ENCODE data around the gene KCNK2.
"Not testable (repeated sequence)": the region's sequence is repeated elsewhere in the genome, so short reads cannot be mapped to it uniquely, and the experiment has no call there.

Gene KCNK2

DNA sequence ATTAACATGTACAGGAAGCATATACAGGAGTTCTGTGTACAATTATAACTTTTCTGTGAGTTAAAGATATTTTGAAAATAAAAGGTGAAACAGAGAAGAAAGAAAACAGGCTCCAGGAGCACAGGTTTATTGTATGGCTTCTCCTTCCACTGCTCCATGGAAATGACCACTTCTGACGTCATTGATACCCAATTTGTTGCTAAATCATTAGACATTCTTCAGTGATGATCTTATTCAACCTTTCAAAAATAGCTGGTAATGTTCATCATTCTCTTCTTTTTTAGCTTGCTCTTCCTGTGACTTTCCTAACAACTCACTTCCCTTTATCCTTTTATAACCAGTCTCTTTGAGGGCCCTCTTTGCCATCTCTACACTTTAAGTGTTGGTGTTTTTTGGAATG is 77.8 kb downstream of the KCNK2 start:
- no peak for DNase-seq

DNA sequence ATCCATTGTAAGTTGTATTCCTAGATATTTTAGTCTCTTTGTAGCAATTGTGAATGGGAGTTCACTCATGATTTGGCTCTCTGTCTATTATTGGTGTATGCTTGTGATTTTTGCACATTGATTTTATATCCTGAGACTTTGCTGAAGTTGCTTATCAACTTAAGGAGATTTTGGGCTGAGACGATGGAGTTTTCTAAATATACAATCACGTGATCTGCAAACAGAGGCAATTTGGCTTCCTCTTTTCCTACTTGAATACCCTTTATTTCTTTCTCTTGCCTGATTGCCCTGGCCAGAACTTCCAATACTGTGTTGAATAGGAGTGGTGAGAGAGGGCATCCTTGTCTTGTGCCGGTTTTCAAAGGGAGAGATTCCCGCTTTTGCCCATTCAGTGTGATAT is 80.6 kb downstream of the KCNK2 start:
- not testable (repeated sequence) for DNase-seq

DNA sequence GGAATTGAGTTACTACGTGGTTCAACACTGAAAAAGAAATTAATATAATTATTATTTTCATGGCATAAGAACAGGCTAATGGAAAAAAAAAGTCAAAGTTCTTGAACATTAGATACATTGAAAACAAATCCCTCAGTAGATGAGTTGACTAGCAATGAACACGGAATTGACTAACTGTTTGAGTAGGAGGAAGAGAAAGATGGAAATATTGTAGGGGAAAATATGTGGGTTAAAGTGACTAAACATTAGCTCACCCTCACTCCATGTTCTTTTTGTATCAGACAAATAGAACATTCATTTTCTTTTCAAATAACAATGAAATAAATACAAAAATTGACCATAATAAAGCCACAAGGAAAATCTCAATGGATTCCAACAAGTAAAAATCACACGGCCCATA is 84.3 kb downstream of the KCNK2 start:
- no peak for DNase-seq

DNA sequence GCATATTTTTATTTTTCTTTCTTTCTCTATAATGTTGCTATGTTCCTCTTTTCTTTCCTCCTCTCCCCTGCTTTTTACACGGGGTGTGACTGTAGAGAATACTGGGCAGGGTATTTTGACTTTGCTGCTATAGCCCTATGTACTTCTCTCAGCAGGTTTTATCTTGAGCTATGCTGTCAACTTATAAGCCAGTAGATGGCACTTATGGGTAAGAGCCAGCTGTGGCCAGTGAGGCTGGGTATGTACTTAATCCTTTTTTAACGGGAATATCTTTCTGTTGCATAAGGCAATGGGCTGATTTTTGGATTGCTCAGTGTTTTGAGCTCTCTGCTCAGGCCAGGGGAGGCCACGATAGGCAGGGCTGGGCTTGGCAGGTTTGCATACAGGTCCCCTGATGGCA is 99.0 kb downstream of the KCNK2 start:
- no peak for DNase-seq

DNA sequence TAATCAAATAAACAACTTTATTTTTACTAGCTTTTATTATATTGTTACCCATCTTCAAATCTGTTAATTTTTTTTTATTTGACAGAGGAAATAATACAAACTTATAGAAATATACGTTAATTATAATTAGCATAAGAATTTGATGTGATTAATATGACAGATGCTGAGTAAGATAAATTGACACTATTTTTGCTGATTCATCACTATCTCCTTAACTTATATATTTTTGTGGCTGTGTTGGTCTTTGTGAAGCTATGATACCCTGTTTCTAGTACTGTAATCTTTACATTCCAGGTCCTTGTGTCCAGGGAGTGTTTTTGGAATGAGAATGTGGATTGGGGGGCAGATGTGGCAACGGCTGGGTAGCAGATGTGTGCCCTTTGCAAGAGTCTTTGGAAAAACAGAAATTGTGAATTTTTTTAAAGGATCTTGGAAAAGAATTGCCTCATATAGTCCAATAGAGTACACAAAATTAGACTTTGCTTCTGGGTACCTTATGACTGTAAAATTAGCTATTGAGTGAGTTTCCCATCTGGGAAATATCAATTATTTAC is 102.6 kb downstream of the KCNK2 start:
- no peak for DNase-seq

DNA sequence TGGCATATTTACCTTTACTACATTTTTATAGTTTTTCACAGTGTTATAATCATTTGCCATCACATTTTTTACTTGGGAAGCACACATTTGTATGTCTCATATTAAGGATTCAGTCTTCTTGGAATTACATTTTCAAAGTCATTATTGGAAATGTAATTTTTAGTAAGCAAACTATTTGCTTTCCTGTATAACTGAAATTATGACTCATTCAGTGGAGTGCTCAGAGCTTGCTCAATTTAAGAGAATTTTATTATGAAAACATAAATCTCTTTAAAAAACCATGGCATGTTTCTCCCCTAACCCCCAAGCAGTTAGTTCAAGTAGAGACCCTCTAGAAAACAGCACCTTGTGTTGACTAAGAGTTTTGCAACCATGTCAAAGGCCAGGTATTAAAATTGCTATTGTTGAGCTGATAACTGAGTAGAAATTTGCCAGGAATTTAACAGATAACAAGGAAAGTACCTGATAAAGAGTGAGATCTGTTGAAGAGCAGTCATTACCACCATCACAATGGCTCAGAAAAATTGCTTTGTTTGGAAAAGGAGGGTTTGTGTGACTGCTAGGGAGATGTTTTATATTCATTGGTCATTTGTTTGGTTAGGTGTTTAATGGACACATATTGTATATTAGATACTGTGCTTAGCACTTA is 105.9 kb downstream of the KCNK2 start:
- DNase-seq = no peak

DNA sequence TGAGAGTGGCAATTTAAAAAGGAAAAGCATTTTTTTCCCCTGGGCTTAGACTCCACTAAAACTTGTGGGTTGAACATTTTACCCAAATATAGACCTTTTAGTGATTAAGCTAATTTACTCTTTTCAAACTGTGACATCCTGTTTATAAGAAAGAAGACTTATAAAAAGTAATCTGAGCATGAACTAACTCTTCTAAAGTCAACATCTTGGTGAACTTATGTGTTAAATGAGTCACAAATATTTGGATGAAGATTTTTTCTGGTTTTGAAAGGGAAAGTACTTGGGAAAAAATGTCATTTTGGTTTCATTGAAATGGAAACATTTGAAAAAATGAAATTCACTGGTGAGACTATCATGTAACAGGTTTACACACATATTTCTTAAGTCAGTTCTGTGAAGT is 109.8 kb downstream of the KCNK2 start:
- DNase-seq = no peak

DNA sequence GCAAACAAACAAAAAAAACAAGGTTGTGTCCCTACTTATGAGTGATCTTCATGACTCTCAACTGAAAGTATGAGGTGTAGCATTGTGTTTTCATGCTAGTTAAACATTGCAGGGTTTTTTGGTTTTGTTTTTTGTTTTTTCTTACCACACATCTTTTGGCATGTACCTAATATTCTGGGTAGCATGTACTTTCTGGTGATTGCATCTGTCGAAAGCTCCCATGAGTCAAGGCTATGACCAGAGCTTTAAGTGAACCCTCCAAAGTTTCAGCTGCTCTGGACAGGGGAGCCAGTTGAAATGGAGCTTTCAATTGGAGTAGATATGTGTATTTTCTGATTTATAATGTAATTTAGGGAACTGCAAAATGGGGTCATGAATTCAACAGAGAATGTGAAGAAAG is 115.5 kb downstream of the KCNK2 start:
- no peak for DNase-seq

DNA sequence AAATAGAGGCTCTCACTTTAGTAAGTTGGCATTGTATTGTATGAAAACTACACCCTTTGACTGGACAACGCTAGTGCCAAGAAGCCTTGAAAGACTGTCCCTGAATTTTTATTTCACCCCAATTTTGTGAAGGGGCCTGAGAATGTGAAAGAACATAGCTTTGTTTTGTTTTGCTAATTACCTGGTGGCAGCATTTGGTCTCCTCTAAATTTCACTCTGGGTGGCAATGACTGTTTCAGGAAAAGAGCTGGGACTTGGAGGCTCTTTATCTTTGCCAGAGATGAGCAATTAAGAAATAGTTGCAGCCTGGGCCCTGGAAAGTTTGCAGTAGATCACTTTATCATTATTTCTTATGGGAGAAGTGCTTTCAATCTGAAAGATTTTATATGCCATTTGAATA is 117.6 kb downstream of the KCNK2 start:
- DNase-seq = no peak

DNA sequence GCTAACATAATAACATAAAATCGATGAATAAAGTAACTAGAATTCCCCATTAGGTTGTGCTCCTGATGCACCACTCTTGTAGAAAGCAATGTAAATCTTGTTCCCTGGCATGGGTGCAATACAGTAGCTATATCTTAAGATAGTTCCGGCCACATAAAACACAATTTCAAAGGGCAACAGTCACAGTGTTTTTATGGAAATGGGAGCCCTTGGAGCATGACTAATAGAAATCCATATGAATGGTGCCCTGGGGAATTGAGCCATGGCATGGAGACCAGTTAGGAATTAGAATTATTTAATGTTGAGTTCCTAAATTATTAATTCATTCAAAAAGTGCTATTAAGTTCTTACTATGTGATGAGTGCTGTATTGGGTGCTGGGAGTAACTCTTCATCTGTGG is 118.7 kb downstream of the KCNK2 start:
- no peak for DNase-seq

DNA sequence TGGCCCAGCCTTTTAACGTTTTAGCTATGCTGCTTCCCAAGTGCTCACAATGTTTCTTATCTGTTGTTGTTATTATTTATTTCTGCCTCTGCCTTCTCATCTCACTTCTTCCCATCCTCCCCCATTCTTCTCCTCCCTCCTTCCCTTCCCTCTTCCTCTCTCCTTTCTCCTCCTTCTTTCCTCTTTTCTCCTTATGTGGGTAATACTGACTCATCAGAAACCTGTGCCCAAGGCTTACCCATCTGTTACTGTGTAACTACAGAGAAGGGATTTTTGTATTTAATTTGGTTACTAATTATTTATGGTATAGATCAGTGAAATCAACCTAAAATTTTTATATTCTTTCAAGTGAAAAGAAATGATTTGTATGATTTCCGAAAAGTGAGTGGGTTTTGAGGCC is 120.3 kb downstream of the KCNK2 start:
- DNase-seq = no peak

DNA sequence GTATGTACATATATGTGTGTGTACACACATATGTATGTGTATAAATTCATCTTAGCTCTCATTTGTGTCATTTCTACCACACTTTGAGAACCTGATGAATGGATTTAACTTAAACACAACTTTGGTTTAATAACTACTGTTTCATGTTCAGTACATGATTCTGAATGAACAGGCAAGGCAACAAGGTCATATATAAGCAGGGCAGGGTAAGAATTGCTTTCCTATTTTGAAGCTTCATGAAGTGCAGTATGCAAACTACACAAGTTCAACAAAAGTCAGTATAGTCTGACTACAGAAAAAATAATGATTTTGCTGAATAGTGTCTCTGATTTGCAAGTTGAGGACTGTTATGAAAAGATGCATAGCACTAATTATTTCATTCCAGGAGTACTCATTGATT is 127.6 kb downstream of the KCNK2 start:
- DNase-seq = no peak

DNA sequence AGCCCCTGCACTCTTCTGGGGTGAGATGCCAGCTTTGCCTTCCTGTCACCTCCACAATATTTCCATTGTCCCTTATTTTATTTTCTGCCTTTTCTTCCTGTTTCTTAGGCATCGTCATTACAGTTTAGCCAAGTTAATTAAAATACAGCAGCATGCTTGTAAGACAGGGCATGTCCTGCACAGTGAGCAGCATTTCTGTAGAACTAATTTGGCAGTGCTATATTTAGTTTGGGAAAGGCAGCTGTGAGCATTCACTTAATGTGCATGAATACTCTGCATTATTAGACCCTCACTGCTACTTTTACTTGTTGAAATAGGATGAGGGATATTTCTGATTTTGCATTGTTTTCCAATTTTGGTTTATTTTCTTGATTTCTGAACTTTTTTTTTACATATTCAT is 133.3 kb downstream of the KCNK2 start:
- no peak for DNase-seq

DNA sequence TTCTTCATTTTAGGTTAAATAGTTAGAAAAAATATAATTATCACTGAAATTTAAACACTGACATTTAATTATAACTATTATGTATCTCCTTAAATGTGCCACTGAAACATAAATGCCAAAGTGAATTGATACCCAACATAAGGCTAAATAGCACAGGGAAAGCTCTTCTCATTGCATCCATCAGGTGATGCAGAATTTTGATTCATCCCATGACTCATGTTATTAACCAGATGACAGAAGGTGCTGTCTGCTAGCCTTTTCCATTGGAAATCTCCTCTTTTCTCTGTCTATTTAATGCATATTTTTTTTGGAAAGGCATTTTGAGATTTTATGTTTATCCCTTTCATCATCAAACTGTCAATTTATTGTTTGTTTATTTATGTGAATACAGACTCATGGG is 136.8 kb downstream of the KCNK2 start:
- no peak for DNase-seq

DNA sequence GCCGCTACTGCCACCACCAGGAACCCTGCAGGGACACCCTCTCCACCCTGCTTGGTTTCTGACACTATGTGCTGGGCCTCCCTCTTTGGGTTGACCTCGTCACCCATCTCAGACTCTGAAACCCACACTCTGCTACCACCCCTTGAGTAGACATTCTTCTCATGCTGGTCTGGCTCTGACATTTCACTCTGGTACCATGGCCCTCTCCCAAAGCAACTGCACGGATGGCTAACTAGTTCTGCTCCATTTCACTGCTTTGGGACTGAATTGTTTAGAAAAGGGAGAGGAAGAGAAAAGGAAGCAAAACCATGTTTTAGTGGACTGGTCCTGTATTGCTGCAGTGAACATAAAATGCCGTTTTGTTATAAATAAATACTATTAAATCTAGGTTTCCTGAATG is 137.8 kb downstream of the KCNK2 start:
- no peak for DNase-seq

DNA sequence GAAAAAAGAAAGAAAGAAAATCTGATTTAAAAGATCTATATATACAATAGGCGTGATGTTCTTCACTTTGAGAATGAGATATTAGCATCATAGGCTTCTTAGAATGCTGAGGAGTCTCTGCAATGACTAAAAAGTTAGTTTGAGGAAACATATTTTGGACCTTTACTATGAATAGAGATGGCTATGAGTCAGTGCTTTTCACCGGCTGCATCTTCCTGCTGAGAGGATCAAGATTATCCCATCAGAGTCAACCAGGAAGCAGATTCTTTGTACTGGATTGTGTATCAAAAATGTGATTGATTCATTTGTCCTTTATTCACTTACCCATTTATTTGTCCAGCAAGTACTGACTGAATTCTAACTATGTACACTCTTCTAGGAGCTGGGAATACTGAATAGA is 144.2 kb downstream of the KCNK2 start:
- DNase-seq = no peak

DNA sequence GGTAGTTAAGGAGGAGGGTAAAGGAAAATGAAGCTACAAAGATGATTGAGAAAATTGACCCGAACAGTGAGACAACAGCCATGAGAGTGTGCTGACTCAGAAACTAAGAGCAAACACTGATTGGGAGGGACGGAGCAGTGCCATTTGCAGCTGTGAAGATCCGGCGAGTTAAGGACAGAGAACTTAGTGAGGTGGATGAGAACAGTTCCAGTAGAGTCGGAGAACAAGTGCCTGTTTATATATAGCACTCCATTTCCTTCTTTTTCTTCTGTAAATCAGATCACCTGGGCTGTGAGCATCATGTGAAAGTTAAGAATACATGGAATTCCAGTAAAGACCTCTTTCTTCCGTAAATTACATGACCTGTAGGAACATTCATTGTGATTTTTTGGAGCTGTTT is 145.7 kb downstream of the KCNK2 start:
- DNase-seq = no peak

DNA sequence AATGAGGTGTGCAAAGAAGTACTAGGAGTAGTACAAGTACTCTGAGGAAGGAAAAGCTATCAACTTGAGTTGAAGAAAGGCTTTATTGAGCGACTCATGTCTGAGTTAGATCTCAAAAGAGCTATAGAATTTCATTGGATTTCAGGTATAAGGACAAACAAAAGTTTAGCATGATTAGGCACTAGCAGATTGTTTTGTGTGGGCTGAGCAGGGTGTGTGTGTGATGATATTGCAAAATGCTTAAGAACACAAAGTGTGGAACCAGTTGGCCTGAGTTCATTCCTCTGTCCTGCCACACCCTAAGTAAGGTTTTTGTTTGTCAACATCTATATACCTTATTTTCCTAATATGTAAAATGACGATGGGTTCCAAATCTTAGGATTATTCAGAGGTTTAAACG is 158.9 kb downstream of the KCNK2 start:
- DNase-seq = no peak

DNA sequence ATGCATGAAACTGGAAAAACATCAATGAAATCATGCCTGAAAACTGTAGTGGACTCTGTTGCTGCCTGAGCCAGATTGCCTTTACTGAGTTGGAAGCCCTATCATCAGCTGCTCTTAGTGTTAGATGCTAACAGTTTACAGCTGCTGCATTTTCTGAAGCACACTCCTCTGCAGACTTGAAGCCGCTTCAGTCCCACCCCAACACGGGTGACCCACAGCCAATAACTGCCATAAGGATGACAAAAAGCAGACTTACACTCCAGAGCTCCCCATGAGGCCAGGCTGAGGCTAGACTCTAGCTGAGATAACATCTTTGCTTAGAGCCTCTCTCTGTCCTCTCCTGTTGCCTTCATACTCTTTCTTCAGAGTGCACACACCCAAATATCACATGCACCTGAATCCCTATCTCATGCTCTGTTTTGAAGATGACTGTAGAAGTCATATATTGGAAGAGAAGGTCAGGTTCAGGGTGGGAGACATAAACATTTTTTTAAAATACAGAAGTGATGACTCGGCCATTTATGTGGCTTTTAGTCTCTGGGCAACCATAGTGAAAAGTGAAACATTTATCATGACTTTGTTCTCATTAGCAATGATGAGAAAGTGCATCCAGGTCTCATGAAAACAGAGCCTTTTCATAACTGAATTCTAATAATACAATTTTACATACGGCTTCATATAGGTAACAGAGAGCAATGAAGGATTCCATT is 161.0 kb downstream of the KCNK2 start:
- no peak for DNase-seq

DNA sequence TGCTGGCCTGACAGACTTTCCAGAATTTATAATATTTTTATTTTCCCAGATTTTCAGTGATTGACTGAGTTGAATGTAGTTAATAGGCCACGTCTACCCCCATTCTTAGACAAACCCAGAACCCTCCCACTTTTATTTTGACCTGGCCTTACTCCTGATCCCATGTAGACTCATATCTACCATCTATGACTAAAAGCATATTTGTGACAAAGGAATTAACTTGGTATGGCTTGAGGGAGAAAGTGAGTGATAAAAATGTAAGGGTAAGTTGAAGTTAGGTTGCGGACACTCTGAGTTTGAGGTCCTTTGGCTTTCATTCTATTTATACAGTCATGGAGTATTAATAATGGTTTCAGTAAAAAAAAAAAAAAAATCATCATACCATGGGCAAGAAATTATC is 168.4 kb downstream of the KCNK2 start:
- DNase-seq = no peak

DNA sequence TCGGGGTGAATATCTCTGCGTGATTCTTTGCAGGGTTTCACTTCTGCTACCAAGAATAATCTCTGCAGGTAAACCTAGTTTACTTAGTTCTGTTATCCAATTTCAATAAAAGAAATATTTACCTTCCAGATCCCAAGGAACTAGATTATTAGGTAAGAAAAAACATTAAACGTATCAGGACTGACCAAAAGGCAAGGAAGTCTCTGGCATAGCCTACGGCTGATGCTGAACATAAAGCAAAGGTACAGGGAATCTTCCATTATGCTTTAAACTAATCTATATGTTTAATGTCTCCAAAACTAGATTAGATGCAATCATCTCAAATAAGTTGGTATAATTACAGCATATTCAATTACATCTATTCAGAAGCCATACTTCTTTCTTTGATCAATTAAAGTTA is 168.9 kb downstream of the KCNK2 start:
- no peak for DNase-seq

DNA sequence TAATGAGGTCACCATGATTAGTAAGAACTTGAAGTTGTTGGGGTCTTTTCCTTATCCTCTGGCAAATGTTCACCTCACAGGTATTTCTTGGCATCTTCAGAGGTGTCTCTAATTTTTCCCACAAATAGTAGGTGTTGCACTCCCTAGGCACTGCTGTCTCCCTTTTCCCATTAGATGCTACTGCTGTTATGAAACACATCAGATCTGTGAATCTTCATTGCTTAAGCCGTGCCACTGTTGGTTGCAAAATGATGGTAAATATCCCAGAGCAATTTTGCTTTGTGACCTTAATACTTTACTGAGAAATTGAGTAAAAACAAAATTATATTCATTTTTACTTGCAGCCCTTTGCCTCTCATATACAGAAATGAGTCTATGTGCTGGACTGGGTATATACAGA is 169.6 kb downstream of the KCNK2 start:
- no peak for DNase-seq

DNA sequence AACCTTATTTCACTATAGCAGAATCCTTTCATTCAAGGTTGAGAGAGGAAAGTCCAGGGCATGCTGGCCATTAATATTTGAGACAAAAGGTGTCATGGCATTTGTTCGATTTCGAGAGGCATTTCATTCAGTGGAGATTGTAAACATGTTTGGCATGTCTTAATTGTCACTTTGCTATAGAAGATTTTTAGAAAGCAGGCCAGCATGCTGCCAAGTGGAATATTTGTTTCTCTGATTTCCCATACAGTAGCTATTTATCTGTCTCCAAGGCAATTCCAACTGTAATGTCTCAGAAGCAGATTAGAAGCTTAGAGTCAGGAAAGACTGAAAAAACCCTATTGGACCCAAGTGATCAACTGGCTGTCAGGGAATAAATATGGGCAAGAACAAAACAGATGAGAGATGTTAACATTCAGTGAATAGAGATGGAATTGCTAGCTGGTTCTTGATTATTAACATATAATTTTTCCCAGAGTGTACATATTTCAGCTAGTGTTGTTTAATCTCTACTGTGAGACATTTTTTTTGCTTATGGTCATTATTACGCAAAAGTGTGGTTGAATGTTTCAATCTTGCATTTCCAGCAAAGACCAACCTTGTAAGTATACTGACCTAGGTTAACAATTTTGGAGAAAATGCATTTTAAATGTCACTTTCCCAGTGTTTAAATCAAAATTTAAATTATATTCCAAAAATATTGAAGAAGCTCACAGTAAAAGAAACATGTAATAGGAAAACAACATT is 174.6 kb downstream of the KCNK2 start:
- DNase-seq = no peak

DNA sequence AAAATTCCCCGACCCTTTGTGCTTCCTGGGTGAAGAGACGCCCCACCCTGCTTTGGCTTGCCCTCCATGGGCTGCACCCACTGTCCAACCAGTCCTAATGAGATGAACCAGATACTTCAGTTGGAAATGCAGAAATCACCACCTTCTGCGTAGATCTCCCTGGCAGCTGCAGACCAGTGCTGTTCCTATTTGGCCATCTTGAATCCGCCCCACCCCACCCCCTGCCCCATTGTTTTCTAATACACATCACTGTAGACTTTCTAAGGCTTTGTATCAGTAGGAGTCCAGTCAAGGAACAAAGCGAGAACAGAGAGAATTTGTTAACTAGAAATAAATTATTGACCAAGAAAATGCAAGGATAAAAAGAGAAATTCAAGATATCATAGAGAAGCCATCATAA is 178.2 kb downstream of the KCNK2 start:
- DNase-seq = no peak

All from effector CD4-positive, alpha-beta T cell (primary cell).